NCI-H446 (cell line): Measurements from ENCODE around the gene SGPP1.
"Not testable (repeated sequence)": the region's sequence is repeated elsewhere in the genome, so short reads cannot be mapped to it uniquely, and the experiment has no call there.

ENCODE experiments used
- DNase-seq, 2 experiments: peaks; one replicate each; lab custom pipeline; 2025; lab: John Stamatoyannopoulos, UW

The SGPP1 gene

DNA sequence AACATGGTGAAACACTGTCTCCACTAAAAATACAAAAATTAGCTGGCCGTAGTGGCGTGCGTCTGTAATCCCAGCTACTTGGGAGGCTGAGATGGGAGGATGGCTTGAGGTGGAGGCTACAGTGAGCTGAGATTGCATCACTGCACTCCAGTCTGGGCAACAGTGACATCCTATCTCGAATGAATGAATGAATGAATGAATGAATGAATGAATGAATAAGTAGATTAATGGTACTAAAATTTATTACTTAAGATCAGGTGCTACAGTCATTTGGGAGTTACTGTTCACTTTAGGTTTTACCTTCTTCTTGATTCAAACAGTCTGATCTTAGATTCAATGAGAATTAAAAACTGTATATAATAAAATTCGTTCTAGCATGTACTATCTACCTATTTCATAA is 54.6 kb downstream of the SGPP1 start:
- DNase-seq = no peak

DNA sequence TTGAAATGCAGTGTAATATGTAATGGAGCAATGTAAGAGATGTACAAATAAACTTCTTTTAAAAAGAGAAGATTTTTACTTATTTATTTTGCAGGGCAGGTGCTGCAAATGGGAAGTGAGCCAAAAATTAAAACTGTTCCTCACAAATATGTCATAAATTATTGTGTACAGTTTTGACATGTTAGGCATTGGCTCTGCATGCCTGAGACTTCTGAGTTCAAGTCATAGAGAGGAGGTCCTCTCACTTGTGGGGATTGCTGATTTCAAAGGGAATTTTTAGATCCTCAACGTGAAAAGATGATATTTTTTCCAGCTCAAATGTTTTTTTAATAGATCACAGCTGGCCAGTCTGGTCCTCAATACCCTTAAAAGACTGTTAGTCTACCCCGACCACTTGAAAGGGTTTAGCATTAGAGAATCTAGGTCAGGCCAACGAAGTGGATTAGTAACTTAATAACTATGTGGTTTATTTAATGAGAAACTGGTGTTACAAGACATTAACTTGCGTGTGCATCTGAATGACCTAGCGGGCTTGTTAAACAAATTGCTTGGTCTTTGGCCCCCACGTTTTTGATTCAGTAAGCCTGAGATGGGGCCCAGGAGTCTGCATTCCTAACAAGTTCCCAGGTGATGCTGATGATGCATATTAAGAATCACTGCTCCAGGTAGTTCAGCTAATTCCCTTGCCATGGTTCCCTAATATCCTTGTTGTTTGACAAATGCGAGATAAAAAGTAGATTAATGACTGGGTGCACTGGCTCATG is 55.3 kb downstream of the SGPP1 start:
- no peak for DNase-seq

DNA sequence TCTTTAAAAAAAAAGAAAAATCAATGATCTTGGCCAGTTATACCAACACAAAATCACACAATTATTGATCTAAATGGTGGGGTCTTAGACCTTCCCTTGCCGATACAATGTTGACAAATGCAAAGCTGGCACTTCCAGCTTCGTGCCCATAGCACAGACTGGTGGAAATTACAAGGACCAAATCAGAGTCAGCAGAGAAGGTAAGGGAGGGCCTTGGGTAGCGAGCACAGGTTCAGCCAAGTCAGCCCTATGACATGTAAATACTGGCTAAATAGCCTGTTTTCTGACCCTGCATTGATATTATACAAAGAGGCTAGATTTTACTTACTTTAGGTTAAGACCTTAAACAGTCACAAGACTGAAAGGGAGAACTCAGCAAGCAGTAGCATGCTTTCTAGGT is 55.9 kb downstream of the SGPP1 start:
- no peak for DNase-seq

DNA sequence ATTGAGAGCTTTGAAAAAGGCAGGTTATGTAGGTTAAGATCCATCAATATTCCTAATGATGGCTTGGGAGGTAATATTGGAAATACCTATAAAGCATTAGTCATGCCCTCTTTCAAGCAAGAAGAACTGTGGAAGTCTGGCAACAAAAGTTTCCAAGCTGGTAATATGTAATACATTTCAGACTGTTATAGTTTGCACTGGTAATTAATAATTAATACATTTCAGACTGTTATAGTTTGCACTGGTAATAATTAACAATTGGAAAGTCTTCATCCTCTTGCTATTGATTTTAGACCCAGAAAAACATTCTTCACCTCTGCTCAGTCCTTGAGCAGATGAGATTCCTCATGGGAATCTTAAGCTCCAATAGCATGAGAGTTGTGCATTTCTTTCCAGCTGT is 57.2 kb downstream of the SGPP1 start:
- no peak for DNase-seq

DNA sequence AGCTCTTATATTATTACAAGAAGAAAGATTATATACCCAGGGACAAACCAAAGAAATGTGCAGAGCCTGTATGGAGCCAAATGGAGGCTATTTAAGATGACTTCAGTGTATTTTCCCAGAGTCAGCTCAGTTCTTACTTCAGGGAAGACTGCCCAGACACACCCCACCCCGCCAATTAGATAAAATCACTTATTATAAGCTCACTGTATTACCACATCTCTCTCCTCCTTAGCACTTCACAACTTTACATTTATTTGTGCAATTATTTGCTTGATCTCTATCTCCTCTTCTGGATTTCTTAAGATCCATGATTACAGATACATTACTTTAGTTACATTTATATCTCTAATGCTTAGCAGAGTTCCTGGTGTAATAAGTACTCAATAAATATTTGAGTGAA is 61.5 kb downstream of the SGPP1 start:
- no peak for DNase-seq

DNA sequence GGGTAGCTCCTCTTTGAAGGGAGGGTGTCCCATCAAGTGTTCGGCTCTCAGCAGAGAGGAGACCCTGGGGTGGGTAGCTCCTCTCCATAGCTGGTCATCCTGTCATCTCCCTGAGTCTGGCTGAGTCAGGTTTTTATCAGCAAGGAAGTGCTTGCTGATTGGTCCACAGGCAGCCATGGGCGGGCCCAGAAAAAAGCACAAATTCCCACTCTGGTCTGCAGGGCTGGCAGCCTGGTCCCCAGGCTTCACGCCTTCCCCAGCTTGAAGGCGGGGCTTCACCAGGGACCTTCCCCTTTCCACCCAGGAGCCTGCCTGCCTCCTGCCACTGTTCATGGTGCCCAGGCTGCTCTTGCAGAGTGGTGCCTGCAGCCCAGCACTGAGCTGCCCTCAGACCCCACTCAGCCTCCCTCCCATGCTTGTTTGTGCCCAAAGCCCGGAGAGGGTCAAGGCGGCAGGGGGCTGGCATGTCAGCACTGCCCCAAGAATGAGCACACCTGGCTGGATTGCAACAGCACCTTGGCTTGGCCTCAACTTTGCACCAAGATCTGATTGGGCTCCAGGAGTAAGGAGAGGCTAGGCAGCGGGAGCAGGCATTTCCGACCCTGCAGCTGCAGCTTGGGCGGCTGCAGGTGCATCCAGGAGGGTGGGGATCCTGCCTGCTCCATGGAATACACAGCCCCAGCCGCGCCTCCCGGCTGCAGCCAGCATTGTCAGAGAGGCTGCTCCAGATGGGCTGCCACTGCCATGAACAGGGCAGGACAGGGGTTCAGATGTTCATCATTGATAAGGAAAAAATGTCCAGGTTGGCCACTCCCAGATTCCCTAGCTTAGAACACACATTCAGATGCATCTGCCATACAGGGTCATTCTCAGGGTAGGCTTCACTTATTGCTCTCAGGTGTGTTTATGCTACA is 64.2 kb downstream of the SGPP1 start:
- DNase-seq = no peak

DNA sequence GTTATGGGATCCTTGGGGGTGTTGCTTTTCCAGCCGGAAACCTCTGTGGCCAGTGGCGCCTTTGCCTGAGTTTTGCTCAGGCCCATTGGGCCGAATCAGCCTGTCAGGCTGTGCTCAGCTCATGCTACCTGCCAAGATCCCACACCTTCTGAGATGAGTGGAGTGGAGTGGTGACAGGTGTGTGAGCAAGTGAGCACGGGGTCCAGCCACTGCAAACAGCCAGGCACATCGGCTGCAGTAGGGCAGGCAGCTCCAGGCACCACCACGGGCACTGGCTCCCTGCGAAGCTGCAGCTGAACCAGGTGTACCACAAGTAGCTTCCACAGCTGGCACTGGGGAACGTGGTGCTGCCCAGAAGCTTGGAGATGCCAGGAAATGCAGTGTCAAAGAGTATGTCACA is 65.1 kb downstream of the SGPP1 start:
- no peak for DNase-seq

DNA sequence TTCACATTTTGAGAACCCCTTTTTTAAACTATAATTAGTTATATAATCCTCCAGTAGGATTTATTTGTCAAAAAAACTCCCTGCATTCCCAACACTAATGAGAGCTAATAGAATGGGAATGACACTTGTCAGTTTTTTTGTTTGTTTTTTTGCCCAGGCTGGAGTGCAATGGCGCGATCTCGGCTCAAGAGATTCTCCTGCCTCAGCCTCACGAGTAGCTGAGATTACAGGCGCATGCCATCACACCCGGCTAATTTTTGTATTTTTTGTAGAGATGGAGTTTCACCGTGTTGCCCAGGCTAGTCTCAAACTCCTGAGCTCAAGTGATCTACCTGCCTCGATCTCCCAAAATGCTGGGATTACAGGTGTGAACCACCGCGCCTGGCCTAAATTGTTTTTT is 66.0 kb downstream of the SGPP1 start:
- not testable (repeated sequence) for DNase-seq

DNA sequence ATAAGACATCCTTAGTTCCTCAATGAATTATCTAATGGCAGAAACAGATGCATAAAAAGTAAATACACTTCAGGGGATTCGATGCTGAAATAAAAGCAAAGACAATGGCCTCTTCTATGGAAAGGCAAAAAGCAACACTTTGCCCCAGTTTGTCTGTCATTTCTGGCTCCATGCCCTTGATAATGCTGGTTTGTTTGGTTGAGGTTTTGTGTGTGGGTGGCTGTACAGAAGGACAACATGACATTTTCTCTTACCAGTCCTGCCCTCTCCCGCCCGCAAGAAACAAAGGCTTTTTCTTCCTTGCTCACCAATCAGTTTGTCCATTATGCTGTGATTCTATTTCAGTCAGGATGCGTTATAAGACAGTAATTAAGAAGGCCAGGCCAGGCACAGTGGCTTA is 68.1 kb downstream of the SGPP1 start:
- no peak for DNase-seq

DNA sequence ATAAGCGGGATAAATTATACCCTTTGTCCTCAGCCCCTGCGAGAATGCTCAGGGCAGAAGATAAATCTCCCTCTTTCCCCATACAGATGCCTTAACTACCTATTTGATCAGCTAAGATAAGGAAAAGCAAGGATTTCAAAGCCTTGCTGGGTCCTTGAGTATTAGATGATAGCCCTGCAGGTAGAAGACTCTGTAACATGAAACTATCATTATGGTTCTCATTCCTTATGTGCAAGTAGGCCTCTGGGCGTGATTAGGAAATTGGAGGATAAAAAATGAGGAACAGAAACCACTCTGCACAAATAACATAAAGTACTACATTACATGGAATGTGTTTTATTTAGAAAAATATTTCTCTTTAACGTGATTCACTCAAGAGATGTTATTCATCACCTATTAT is 71.7 kb downstream of the SGPP1 start:
- no peak for DNase-seq

DNA sequence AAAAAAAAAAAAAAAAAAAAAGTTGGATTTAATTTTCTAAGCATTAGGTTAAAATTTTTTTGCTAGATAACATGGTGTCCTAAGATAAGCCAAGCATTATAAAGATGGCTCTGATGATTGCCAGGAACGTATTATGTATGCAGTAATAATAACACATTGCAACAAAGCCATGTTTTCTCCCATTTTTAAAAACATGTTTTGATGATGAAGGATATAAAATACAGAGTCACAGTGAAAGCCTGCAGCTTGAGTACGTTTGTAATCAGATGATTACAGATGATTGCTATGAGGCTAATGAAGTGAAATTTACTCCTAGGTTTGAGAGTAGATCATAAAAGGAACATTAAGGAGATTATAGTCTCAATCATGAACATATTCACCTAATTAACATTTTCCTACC is 72.9 kb downstream of the SGPP1 start:
- no peak for DNase-seq

DNA sequence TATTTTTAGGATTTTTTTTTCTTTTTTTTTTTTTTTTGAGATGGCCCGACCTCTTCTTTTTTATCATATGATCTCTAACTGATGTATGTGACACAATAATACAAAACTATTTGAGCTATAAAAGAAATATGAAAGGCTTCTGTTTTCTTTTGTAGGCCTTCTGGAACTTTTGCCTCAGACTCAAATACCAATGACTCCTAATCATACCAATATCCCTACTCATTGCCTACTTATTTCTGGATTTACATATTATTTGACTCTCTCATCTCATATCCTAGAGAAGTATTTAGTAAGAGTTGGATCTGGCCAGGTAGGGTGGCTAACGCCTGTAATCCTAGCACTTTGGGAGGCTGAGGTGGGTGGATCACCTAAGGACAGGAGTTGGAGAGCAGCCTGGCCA is 73.5 kb downstream of the SGPP1 start:
- no peak for DNase-seq

DNA sequence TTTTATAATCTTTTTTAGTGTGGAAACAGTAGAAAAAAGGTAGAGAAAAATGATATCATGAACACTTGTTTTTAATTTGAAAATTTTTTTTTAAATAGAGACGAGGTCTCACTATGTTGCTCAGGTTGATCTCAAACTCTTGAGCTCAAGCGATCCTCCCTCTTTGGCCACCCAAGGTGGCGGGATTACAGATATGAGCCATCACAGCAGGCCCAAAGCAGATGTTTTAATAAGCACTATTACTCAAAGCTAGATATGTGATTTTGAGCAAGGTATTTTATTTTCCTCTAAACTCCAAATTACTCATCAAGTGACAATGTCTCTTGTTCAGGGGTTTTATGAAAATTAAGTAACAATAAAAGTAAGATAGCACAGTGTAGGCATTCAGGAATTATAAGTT is 75.5 kb downstream of the SGPP1 start:
- no peak for DNase-seq

DNA sequence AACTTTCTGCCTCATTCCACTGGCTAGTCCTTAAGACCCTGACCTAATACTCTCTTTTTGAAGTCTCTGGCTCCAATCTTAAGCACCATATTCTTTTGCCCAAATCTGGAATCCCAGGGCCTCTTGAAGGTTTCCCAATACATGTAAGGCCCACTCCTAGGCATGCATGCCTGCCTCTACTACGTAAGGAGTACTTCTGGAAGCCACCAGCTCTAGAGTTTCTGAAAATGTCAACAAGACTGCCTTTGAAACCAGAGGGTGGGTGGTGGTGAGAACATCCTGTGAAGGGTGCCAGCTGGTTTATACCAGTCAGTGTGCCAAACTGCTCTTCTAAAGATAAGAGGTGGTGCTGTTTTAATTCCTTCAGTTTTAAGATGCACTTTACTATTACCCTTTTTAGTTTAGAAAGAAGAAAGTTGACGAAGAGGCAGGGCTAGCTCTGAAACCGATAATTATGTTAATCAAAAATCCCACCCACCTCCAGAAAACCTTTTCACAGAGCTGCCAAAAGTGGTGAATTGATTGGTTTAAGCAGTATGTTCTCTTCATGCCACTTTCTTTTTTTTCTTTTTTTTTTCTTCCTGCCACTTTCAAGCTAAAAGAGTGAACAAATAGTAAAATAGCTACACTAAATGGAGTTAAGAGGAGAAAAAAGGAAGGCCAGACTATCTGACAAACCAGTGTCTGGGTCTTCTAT is 77.5 kb downstream of the SGPP1 start:
- no peak for DNase-seq

DNA sequence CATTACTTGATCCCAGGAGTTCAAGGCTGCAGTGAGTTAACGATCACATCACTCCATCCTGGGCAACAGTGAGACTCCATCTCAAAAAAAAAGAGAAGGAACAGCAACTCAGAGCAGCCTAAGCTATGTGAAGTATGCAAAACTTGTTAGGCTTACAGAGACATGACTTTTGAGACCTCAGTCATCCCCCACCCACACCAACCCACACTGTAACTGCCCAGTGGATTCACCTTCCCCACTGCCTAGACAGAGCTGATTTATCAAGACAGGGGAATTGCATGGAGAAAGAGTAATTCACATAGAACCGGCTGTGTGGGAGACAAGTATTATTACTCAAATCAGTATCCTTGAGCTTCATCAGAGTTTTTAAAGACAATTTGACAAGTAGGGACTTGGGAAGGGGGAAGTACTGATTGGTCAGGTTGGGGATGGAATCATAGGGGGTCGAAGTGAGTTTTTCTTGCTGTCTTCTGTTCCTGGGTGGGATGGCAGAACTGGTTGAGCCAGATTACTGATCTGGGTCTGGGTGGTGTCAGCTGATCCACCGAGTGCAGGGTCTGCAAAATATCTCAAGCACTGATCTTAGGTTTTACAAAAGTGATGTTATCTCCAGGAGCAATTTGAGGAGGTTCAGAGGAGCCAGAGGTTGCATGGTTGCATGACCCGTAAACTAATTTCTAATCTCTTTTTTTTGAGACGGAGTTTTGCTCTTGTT is 80.0 kb downstream of the SGPP1 start:
- DNase-seq = no peak

DNA sequence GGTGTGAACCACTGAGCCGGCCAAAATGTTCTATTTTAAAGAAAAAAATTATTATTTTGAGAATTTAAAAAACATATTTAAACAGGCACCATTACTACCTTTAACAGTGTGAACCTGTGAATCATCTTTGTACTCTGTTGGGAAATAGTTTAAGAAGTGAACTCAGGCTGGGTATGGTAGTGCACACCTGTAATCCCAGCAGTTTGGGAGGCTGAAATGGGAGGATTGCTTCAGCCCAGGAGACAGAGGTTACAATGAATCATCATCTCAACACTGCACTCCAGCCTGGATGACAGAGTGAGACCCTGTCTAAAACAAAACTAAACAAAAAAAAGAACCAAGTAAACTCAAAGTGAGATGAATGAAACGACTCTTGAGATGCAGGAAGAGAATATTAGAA is 83.1 kb downstream of the SGPP1 start:
- no peak for DNase-seq

DNA sequence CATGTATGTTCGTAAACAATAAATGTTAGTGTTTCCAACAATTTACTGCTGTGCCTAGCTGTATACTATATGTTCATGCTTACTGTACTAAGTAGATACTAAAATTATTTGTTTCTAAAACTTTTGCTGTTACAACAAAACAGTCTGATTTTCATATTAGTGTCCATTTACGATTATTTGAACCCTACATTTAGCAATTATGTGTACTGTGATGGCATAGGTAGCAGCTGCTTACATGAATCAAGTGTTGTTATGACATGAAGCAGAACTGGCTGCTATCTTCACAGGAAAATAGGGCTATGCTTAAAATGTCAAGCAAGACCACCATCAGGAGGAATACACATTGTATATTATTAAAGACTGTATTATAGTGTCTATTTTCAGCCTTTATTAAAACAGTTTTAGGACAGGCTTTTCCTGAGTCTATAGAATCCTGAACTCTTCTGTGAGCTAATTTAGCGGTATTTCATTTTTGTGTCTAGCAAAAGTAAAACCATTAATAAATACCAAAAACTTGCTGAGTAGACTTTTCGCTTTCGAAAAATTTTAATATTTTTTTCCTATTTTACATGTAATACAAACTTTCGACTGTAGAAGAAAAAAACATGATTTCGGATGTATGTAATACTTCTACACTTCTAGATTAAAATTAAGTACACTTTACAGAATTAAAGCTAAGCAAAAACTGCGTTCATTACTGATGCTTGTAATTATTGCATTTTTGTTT is 85.0 kb downstream of the SGPP1 start:
- no peak for DNase-seq

DNA sequence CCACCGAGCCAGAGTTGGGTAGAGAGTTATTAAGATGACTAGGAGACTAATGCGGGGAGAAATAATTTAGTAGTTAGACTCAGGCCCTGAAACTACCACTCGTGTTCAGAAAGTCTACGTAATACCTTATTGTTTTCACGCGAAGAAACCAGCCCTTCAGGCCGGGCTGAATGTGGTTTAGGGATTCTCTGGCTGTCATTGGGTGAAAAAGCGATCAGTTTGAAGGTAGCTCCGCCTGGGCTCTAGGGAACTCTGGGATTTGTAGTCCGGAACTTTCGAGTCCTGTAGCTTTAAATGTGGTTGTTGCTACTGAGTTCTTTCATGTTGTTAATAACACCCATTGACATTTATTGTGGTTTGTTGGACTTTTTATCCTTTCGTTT is 85.6 kb downstream of the SGPP1 start:
- peak; percentile 93 to 97 for DNase-seq

DNA sequence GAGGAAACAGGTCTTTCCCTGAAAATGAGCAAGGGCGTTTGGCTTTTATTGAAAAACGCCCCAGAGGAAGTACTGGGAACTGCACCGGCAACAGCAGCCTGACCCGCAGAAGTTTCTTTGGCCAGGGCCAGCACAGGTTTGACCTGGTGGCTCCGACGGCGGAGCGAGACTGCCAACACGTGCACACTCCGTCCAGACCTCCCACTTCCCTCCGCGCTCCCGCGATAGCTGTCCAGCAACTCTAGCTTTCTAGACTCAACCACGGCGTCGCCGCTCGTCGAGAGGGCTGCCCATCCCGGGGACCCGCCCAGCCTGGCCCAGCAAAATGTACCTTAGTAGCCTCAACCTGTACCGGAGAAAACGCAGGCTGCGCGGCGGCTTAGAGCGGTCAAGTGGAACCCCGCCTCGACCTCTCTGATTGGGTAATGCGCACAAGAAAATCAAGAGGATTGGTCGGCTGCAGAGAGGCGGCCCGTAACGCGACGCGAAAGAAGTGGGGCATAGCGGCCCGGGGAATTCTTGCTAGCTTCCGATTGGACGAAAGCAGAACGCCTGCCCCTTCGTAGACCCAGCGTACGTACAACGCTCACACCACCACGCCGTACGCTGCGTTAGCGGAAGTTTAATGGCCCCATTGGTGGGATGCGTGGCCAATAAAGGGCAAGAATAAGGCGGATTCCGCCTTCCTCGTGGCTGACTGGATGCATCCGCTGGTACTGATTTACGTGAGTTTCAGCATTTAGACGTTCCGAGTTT is 86.2 kb downstream of the SGPP1 start, which contains the start of gene WDR89:
TSS of gene WDR89 (minus strand) at position 399 of the 756 bp plus-strand sequence. CDS start 41,929 bp downstream, outside the sequence.
- DNase-seq = peak; percentile 97 to 99

DNA sequence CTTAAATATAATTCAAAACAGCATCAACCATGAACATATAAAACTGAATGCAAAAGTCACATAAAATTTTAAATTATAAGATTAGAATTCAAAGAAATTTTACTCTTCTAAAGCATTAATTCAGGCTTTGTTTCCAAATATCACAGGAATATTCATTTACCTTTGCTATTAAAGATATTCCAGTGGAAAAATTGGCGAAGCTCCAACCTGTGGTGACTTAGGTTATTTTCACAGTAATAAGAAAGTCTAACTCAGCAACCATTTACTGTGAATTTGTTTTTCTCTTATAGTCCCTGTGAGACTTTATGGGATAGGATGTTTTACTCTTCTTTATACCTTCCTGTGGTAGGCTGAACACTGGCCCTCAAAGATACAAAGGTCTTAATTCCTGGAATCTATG is 89.4 kb downstream of the SGPP1 start:
- no peak for DNase-seq
